Tibial artery (tissue), 4 donors: Measurements from ENCODE around the gene ITGA6.

Source experiments
- DNase-seq, 2 donors: peaks; one replicate each; pipeline ENCODE4 v3.0.0-alpha.2; 2019
- H3K27ac ChIP-seq, 2 donors: fragments of 200-600 bp; sonication (generic) in 1 of 2; 1 replicate in 1 of 2; 2 replicates in 1 of 2; pipeline ENCODE4 v1.5.1; 2018 to 2019; ENCODE audit warnings: mild to moderate bottlenecking in 1 of 2
- H3K27me3 ChIP-seq, 2 donors: fragments of 200-600 bp; sonication (generic) in 1 of 2; one replicate each; pipeline versions ENCODE4 v1.5.1 to v1.6.0; 2016 to 2019
- H3K36me3 ChIP-seq, 3 donors: fragments of 200-600 bp; sonication (generic) in 2 of 3; one replicate each; pipeline ENCODE4 v1.5.1; 2016 to 2019; ENCODE audit warnings: mild to moderate bottlenecking in 2 of 3
- H3K4me1 ChIP-seq, 4 donors: fragments of 200-600 bp; sonication (generic) in 2 of 4; 1 replicate in 3 of 4; 2 replicates in 1 of 4; pipeline ENCODE4 v1.5.1; 2016 to 2019
- H3K4me3 ChIP-seq, 2 donors: fragments of 200-600 bp; sonication (generic) in 1 of 2; 1 replicate in 1 of 2; 2 replicates in 1 of 2; pipeline ENCODE4 v1.5.1; 2018 to 2019; ENCODE audit warnings: mild to moderate bottlenecking in 2 of 2
- H3K9me3 ChIP-seq, 3 donors: fragments of 200-600 bp; sonication (generic) in 1 of 3; one replicate each; pipeline ENCODE4 v1.5.1; 2016 to 2019
- intact Hi-C: fragments of 100-400 bp; cut with DNase I; formaldehyde crosslinking; loops from one replicate; pipeline ENCODE4 v1.15.0; 2023; ENCODE audit warnings: low total_unique reads
- TF ChIP-seq, protein P1 (sequence below), 2 experiments: fragments of 200-600 bp in 1 of 2; fragments of 450-650 bp in 1 of 2; IDR thresholded peaks; one replicate each; pipeline ENCODE4 v1.5.1; 2017 to 2019; ENCODE audit warnings: antibody characterized with exemption in 2 of 2, mild to moderate bottlenecking in 1 of 2, moderate library complexity in 1 of 2

ITGA6 gene

DNA sequence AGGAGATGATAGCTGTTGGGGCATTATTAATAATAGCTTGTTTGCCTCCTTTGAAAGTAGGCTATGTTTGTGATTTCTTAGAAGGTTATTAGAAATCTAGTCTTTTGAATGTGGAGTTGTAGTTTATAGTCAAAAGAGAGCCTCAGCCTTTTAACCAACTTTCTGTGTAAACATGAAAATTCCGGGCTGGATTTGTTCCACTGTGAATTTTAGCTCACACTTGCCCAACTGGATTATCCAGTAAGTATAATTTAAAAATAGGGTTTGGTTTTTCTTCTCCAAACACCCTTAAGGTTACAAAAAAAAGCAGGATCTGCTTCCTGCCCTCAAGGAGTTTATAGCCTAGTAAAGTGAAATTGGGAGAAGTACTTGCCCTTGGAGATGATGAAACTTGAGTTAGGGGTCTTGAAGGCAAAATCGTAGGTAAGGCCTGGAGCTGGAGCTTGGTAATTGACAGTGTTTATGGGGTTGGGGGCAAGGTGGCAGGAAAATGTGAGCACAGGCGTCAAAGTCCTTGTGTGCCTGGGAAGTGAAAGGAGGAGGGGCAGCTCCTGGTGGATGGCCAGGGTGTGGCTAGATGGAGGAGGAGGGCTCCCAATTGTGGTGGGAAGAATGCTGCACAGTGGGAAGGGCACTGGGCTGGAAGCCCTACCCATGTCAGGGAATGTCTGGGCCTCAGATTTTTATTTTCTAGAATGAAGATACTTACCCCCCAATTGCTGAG is 21.3 kb downstream of the ITGA6 start:
- TF ChIP-seq, protein P1, sequence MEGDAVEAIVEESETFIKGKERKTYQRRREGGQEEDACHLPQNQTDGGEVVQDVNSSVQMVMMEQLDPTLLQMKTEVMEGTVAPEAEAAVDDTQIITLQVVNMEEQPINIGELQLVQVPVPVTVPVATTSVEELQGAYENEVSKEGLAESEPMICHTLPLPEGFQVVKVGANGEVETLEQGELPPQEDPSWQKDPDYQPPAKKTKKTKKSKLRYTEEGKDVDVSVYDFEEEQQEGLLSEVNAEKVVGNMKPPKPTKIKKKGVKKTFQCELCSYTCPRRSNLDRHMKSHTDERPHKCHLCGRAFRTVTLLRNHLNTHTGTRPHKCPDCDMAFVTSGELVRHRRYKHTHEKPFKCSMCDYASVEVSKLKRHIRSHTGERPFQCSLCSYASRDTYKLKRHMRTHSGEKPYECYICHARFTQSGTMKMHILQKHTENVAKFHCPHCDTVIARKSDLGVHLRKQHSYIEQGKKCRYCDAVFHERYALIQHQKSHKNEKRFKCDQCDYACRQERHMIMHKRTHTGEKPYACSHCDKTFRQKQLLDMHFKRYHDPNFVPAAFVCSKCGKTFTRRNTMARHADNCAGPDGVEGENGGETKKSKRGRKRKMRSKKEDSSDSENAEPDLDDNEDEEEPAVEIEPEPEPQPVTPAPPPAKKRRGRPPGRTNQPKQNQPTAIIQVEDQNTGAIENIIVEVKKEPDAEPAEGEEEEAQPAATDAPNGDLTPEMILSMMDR (IDR thresholded peaks at IDR 0.05): no peak
- DNase-seq: no peak
- H3K36me3 ChIP-seq: no peaks in the 10 kb centered on the region
- H3K27me3 ChIP-seq: no peaks in the 10 kb centered on the region
- no peak overlapping the region for H3K27ac ChIP-seq
- H3K4me1 ChIP-seq: peaks cover 0 to 12% (median 7%) of the 10 kb centered on the region in 4 donors
- no peaks in the 10 kb centered on the region for H3K9me3 ChIP-seq
- intact Hi-C loops: no loop called here
- no peak overlapping the region for H3K4me3 ChIP-seq

DNA sequence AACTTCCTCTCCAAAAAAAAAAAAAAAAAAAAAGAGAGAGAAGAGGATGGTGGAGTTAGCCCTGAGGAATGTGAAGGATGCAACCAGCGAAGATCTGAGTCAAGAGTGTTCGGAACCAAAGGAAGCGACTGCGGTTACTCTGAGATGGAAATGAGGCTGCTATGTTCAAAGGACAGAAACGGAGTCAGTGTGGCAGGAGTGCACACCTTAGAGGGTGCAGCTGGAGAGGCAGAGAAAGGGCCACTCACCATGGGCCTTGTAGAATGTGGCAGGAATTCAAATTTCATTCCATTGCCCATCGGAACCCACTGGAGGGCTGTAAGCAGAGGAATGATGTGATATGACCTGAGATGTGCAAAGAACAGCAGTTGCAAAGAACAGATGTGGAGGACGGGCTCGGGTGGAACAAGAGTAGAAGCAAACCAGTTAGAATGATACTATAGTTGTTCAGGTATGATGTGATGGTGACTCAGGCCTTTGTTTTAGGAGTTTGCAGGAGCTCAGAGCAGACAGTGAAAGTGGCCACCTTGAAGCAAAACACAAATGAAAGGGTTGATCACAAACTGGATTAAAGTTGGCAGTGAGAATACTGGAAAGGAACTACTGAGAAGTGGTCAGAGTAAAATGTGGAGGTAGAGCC is 22.6 kb downstream of the ITGA6 start:
- H3K27ac ChIP-seq: no peak overlapping the region
- peaks cover 0 to 16% (median 7%) of the 10 kb centered on the region in 4 donors for H3K4me1 ChIP-seq
- no peak overlapping the region for H3K4me3 ChIP-seq
- no peak for DNase-seq
- intact Hi-C loops: no loop called here
- H3K9me3 ChIP-seq: no peaks in the 10 kb centered on the region
- H3K36me3 ChIP-seq: no peaks in the 10 kb centered on the region
- TF ChIP-seq, protein P1 (IDR thresholded peaks at IDR 0.05): no peak
- no peaks in the 10 kb centered on the region for H3K27me3 ChIP-seq

DNA sequence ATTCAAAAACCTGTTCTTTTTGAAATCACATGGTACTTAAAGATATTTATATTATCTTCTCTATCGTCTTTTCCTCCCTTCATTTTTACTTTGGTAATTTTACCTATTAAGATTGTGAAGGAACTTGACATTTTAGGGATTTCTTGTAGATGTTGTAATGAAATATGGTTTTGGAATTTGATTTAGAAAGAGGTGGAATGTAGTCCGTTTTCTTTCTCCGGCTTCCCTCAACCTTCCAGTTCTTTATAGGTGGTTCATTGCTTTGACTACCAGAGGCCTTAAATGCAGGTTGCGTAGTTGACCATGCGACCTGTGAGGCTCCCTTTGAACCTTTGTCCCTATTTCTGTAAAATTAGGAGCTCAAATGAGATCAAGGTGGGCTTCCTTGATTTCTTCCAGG is 24.5 kb downstream of the ITGA6 start:
- TF ChIP-seq, protein P1 (IDR thresholded peaks at IDR 0.05): no peak
- DNase-seq: no peak
- Histone ChIP-seq H3K36me3 (no peaks in the 10 kb centered on the region), H3K9me3 (no peaks in the 10 kb centered on the region), H3K4me3 (no peak overlapping the region), H3K4me1 (peaks cover 0 to 19% (median 7%) of the 10 kb centered on the region in 4 donors), H3K27me3 (no peaks in the 10 kb centered on the region), H3K27ac (no peak overlapping the region)
- intact Hi-C loops: no loop called here

DNA sequence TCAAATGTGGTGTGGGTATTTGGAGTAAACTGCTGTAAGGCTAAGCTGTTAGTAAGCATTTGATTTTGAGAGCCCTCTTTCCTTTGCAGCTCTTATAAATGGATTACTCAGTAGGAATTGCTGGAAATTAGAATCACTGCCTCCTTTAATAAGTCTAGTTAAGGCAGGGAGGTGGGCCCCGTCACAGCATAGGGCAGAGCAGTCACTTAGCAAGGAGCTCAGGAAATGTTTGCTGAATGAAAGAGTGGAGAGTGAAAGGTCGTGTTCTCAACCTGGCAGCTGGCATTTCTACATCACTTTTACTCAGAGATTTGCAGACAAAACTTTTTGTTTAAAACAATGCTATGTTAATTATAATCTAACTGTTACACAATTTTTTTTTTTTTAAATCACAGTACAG is 25.5 kb downstream of the ITGA6 start:
- Histone ChIP-seq H3K4me1 (peaks cover 0 to 19% (median 7%) of the 10 kb centered on the region in 4 donors), H3K27ac (no peak overlapping the region), H3K4me3 (no peak overlapping the region), H3K36me3 (no peaks in the 10 kb centered on the region), H3K9me3 (no peaks in the 10 kb centered on the region), H3K27me3 (no peaks in the 10 kb centered on the region)
- intact Hi-C loops: no loop called here
- DNase-seq: no peak
- TF ChIP-seq, protein P1 (IDR thresholded peaks at IDR 0.05): no peak

DNA sequence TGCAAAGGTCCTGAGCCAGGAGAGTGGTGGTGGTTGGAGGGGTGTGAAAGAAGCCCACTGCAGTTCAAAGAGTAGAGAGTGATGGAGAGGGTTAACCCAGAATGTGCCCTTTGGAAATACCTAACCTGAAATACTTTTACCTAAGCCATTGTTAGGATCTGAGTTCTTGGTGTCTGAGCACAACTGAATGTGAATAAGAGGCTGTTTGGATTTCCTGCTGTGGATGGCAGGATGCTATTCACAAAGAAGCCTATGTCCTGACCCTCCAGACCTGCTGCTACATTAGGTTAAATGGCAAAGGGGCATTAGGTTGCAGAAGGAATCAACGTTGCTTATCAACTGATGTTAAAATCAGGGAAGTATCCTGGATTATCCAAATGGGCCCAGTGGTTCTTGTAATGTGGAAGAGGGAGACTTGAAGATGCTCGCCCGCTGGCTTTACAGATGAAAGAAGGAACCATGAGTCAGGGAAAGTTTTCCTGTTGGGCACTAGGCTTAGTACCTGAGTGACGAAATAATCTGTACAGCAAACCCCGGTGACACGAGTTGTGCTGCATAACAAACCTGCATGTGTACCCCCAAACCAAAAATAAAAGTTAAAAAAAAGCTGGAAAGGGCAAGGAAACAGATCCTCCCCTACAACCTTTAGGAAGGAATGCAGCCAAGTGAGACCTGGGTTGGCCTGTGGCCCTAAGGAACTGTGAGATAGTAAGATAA is 27.2 kb downstream of the ITGA6 start:
- Histone ChIP-seq H3K9me3 (no peaks in the 10 kb centered on the region), H3K36me3 (no peaks in the 10 kb centered on the region), H3K27me3 (no peaks in the 10 kb centered on the region), H3K27ac (no peak overlapping the region), H3K4me1 (peaks cover 0 to 12% (median 7%) of the 10 kb centered on the region in 4 donors), H3K4me3 (no peak overlapping the region)
- DNase-seq: no peak
- TF ChIP-seq, protein P1 (IDR thresholded peaks at IDR 0.05): no peak
- intact Hi-C loops: no loop called here
